ENCODE data around the gene AXIN1.

DNA sequence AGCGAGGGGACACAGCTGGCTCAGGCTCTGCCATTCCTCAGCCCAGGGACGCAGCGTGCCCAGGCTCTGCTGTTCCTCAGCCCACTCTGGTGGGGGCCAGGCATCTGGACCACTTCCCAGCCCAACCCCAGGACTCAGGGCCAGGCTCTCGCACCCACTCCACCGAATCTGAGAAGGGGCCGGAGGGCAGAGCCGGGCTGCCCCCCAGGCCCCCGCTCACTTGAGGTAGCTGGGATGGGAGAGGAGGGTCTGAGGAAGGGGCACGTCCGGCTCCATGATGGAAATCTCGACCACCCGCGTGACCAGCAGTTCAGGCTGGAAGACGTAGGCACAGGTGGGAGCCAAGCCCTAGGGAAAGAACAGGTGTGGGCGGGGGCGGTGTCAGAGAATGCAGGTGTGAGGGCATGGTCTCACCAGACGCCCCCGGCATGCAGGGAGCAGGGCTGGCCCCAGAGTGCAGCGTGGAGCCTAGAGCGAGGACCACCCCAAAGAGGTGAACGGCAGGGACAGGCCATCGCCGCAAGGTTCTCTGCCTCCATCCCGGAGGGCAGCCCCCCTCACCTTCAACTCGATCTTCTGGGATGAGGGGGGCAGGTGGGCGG is 24.4 kb upstream of the AXIN1 start:
- TF ChIP-seq, protein P1, sequence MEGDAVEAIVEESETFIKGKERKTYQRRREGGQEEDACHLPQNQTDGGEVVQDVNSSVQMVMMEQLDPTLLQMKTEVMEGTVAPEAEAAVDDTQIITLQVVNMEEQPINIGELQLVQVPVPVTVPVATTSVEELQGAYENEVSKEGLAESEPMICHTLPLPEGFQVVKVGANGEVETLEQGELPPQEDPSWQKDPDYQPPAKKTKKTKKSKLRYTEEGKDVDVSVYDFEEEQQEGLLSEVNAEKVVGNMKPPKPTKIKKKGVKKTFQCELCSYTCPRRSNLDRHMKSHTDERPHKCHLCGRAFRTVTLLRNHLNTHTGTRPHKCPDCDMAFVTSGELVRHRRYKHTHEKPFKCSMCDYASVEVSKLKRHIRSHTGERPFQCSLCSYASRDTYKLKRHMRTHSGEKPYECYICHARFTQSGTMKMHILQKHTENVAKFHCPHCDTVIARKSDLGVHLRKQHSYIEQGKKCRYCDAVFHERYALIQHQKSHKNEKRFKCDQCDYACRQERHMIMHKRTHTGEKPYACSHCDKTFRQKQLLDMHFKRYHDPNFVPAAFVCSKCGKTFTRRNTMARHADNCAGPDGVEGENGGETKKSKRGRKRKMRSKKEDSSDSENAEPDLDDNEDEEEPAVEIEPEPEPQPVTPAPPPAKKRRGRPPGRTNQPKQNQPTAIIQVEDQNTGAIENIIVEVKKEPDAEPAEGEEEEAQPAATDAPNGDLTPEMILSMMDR (IDR thresholded peaks at IDR 0.05; ENCODE audit: low read length) = no peak
- TF ChIP-seq EZH2phosphoT487 (IDR thresholded peaks at IDR 0.05; ENCODE audit: low read length) = no peak
